GM18526 (cell line): ENCODE data around the gene CDK19.

Experiments
- POLR2A ChIP-seq: IDR thresholded peaks from 3 replicates; pipeline ENCODE4 v1.6.1; 2011; ENCODE audit not compliant: insufficient read length; ENCODE audit errors: extremely low read depth

The CDK19 gene

GRCh38 chr6:110781522-110782214, 33.6 kb downstream of the CDK19 start:
- TF ChIP-seq POLR2A, result no peak

DNA sequence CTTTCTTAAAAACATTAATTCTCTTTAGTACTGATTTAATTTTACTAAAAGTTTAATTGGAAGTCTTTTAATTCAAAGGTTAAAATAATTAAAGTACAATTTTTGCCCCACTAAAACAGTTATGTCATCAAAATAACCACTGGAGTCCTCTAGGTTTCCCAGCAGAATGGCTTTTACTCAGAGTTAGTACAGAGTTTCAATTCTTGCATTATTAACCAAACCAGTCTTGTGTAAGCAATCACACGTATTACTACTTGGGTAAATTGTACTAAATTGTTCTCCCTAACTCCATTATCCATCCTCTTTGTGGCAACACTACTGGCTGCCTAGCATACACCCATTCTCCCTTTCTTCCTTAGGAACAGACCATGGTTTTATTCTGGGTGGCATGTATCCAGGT, 36.9 kb downstream of the CDK19 start:
- no peak for TF ChIP-seq POLR2A

GRCh38 chr6:110777636-110778035, 37.6 kb downstream of the CDK19 start:
- TF ChIP-seq POLR2A, result no peak

DNA sequence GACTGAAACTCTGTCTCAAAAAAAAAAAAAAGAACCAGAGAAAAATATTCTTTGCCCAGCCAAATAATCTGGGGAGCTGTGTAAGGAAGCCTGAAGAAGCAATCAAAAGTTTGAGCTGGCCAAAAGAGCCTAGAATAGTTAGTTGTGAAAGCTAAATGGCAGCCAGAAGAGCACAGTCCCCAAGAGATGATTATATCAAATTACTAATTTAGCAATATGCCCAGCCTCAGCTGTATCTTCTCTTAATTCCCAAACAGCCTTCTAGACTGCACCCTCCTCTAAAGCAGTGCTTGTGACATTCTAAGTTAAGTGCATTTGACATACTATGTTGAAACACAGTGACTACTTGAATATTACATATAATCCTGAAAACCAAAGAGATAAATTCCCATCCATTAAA, 38.9 kb downstream of the CDK19 start:
- TF ChIP-seq POLR2A, result no peak

- no peak for TF ChIP-seq POLR2A
Measured at GRCh38 chr6:110769923-110770322, 45.3 kb downstream of the CDK19 start.

DNA sequence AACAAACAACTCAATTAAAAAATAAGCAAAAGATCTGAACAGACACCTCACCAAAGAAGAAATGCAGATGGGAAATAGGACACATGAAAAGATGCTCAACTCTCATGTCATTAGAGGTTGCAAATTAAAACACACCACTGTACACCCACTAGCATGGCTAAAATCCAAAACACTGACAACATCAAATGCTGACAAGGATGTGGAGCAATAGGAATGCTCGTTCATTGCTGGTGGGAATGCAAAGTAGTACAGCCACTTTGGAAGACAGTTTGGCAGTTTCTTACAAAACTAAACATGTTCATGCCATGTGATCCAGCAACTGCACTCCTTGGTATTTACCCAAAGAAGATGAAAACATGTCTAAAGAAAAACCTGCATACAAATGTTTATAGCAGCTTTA, 47.2 kb downstream of the CDK19 start:
- TF ChIP-seq POLR2A, result no peak

DNA sequence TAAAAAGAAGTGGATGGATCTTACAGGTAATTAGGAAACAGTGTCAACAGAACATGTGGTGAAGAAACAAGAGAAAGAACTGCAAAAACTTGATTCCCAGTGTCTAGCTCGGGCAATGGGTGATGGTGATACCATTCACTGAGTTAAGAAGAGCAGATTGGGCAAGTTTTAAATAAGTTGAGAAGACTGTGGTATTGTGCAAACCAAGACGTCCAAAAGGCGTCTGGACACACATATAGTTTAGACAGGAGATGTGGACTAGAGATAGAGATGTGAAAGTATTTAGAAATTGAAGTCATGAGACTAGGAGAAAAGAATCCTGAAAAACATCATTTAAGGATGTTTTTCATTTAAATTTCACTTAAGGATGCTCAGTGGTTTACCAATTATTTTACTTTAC, 53.9 kb downstream of the CDK19 start:
- no peak for TF ChIP-seq POLR2A

DNA sequence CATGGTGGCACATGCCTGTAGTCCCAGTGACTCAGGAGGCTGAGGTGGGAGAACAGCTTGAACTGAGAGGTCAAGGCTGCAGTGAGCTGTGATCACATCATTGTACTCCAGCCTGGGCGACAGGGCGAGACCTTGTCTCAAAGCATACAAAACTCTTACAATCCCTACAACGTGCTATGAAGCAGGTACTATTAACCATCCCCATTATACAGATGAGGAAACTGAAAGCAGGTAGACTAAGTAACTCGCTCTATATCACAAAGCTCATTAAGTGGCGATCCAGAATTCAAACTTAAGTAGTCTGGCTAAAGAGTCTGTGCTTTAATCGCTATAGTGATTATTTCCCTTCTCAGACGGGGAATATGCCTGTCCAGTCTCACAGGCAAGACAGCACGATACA, 54.7 kb downstream of the CDK19 start:
- no peak for TF ChIP-seq POLR2A

DNA sequence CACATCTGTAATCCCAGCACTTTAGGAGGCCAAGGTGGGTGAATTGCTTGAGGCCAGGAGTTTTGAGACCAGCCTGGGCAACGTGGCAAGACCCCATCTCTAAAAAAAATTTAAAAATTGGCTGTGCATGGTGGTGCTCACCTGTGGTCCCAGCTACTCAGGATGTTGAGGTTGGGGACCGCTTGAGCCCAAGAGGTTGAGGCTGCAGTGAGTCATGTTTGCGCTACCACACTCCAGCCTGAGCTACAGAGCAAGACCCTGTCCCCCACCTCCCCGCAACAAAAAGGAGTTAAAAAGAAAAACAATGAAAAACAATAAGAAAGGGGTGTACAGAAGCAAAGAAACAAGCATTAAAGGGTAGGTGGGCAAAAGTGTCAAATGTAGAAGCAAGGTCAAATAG, 57.3 kb downstream of the CDK19 start:
- TF ChIP-seq POLR2A, result no peak

- no peak for TF ChIP-seq POLR2A
Measured at GRCh38 chr6:110756817-110757216, 58.5 kb downstream of the CDK19 start.

DNA sequence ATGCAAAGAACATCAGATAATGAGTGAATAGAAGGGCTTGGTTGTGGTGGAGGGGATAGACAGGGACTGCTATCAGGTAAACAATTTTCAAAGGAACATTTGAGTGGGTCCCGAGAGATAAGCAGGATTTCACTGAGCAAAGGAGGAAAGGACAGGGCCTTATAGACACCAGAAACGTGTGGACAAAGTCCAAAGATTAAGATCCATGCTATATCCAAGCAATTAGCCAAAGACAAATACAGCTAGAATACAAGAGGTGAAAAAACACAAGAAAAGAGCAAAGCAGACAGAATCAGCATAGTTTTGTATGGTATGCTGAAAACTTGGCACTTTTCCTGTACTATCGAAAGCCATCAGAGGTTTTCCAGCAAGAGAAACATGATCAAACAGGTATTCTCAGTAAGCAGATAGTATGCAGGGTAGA, 59.8 kb downstream of the CDK19 start:
- no peak for TF ChIP-seq POLR2A

DNA sequence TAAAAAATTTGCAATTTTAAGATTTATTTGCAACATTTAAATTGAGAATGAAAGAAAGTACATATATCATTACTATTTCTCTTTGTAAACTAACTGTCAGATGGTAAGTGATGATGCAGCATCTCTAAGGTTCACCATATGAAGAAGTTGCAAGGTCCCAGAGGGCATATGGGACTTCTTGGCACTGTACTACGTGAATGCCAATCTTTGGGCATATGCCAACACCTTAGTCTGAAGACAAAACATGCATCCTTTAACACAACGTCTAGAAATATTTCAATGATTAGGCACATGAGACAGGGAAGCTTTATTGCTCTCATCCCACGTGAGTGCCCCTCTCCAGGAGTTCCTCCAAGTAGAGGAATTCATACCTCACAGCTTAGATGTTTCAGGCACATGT, 66.8 kb downstream of the CDK19 start:
- TF ChIP-seq POLR2A, result no peak

DNA sequence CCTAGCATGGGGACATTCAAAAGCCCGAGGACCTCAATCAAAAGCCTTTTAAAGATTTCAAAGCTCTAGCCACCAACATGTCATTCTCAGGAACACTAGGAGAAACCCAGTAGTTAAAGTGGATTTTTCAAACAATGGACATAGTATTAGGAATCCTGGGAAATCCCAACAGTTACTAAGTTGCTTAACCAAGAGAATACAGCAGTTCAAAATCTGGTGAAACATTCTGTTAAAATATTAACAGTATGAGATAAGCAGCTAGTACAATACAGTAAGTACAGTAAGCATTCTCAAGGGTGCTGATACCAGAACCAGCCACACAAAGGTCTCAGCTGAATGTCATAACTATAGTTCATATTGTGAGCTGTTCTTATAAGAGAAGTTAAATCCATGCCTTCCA, 68.6 kb downstream of the CDK19 start:
- TF ChIP-seq POLR2A, result no peak

- TF ChIP-seq POLR2A, result no peak
Measured at GRCh38 chr6:110744991-110745390, 70.3 kb downstream of the CDK19 start.

DNA sequence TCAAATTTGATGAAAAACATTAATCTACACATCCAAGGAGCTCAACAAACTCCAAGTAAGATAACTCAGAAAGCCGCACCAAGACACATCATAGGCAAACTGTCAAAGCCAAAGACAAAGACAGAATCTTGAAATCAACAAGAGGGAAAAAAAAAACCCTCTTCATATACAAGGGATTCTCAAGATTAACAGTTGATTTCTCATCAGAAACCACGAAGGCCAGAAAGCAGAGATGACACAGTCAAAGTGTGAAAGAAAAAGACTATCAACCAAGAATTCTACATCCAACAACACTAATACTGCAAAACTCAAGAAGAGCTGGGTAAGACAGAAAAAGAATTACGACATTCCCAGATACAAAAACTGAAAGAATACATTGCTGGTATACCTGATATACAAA, 73.8 kb downstream of the CDK19 start:
- TF ChIP-seq POLR2A, result no peak

- no peak for TF ChIP-seq POLR2A
Measured at GRCh38 chr6:110738899-110739365, 76.3 kb downstream of the CDK19 start.

DNA sequence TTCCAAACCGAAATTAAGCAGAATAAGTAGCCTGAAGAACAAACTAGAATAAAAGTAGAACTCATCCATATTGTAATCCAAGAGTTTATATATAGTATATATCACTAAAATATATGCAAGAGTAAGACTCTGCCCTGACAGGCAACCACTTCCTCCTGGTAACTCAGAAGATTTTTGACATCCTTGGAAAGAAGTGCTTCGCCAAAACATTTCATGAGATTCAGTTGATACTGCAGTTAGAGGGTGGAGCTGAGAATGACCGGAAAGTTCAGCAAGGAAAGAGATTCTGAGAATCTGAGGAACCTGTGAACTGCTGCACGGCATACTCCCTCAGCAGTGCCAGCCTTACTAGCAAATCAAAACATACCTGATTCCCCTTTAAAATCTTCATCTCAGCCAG, 79.6 kb downstream of the CDK19 start:
- TF ChIP-seq POLR2A, result no peak
